Mesothelial cell of epicardium (in vitro differentiated cells): Measurements from ENCODE around the gene NELFB. TPM values are rescaled to one million over a fixed set of nuclear protein-coding genes. Genes with fewer than 3 reads are reported as not detected.

ENCODE experiments used
- DNase-seq, 2 experiments: peaks; one replicate each; pipeline ENCODE4 v3.0.0; 2021; ENCODE audit warnings: low spot score in 2 of 2; ENCODE audit not compliant: unreplicated experiment in 2 of 2
- H3K27ac Mint-ChIP-seq: 2 replicates; pipeline ENCODE4 v1.8.0; 2021; ENCODE audit warnings: mixed read lengths
- H3K27me3 Mint-ChIP-seq: 2 replicates; pipeline ENCODE4 v1.8.0; 2021; ENCODE audit warnings: low read depth, mixed read lengths
- H3K36me3 Mint-ChIP-seq: 2 replicates; pipeline ENCODE4 v1.8.0; 2021; ENCODE audit warnings: mixed read lengths
- H3K4me1 Mint-ChIP-seq: 2 replicates; pipeline ENCODE4 v1.8.0; 2021; ENCODE audit warnings: mixed read lengths
- H3K4me3 Mint-ChIP-seq: 2 replicates; pipeline ENCODE4 v1.8.0; 2021; ENCODE audit warnings: mild to moderate bottlenecking, moderate library complexity, mixed read lengths
- H3K9me3 Mint-ChIP-seq: 2 replicates; pipeline ENCODE4 v1.8.0; 2021; ENCODE audit warnings: mixed read lengths
- CTCF ChIP-seq: fragments of 200-600 bp; sonication (generic); IDR thresholded peaks from one replicate; pipeline ENCODE4 v1.5.0; 2021; ENCODE audit warnings: antibody characterized with exemption; ENCODE audit not compliant: unreplicated experiment
- total RNA-seq: library from RNA; stranded (reverse); gene quantifications from 3 replicates; pipeline ENCODE4 v1.2.1, GENCODE V29; 2021

NELFB gene
- total RNA-seq, 1 donor from 2014 or later = 53.3 TPM

GRCh38 chr9:137244486-137245449 is 10.4 kb upstream of the NELFB start:
- no peak for DNase-seq
- no peak for TF ChIP-seq CTCF
- Mint-ChIP-seq H3K27ac (no peak overlapping the region), H3K4me3 (no peak overlapping the region), H3K27me3 (no peaks in the 10 kb centered on the region), H3K9me3 (no peaks in the 10 kb centered on the region), H3K4me1 (peaks cover 13% of the 10 kb centered on the region), H3K36me3 (peaks cover 12% of the 10 kb centered on the region)

- Mint-ChIP-seq H3K36me3 (peaks cover 12% of the 10 kb centered on the region), H3K27me3 (no peaks in the 10 kb centered on the region), H3K4me3 (no peak overlapping the region), H3K27ac (no peak overlapping the region), H3K9me3 (no peaks in the 10 kb centered on the region), H3K4me1 (peaks cover 10% of the 10 kb centered on the region)
- DNase-seq = no peak
- TF ChIP-seq CTCF = no peak
These were observed 9.4 kb upstream of the NELFB start for GRCh38 chr9:137245450-137246421.

- Mint-ChIP-seq H3K4me3 (no peak overlapping the region), H3K4me1 (peaks cover 9% of the 10 kb centered on the region), H3K36me3 (peaks cover 11% of the 10 kb centered on the region), H3K27ac (no peak overlapping the region), H3K9me3 (no peaks in the 10 kb centered on the region), H3K27me3 (no peaks in the 10 kb centered on the region)
- TF ChIP-seq CTCF = no peak
- DNase-seq = no peak
These were observed 7.8 kb upstream of the NELFB start for GRCh38 chr9:137247135-137247915.

GRCh38 chr9:137247916-137248175 is 7.3 kb upstream of the NELFB start:
- no peak for TF ChIP-seq CTCF
- Mint-ChIP-seq H3K36me3 (peaks cover 5% of the 10 kb centered on the region), H3K4me1 (peaks cover 4% of the 10 kb centered on the region), H3K4me3 (no peak overlapping the region), H3K27ac (no peak overlapping the region), H3K9me3 (no peaks in the 10 kb centered on the region), H3K27me3 (no peaks in the 10 kb centered on the region)
- no peak for DNase-seq
